ENCODE results near the gene OTULIN. TPM values are rescaled to one million over a fixed set of nuclear protein-coding genes. Genes with fewer than 3 reads are reported as not detected.

OTULIN gene
- total and polyA plus RNA-seq, 2 of the 13 experiments (the other 11 are each of a cell fraction or from before 2014, with no cell fraction given) = 7.0 to 34.8 TPM

DNA sequence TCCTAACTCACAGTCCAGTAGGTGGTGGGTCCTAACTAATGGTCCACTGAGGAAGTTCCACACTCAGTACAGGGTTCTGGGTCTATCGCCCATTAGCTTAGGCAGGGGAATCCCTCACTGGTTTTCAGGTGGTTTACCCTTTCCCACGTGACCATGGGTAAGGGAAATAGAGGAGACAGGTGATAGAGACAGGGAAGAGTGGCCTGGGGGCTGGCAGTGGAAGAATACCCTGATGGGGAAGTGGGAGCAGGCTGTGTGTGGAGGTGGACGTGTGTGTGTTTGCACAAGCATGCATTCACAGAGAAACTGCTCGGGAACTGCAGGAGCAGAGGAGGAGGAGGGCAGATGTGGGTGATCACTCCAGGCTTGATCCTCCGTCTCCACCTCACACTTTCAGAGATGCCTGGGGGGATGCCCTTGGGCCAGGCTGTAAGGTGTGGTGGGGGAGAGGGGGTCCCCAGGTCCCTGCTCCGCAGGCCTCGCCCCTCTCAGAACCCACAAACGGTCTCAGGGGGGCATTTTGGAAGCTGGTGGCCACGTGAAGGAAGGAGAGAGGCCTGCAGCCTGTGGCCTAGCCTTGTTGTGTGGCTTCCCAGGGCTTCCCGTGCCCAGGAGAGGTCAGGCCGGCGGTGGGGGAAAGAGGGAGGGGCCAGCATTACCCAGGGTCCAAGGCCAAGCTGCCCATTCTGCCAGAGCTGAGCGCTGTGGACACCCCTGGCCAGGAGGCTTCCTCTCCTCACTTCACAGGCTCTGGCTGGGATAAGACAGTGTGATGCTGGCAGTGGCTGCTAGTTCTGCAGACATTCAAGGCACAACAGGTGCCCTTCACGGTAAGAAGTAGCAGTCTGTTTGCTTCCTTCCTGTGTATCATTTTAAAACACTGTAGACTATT lies 80.0 kb downstream of the OTULIN start (continued):
- TF ChIP-seq, protein P1, sequence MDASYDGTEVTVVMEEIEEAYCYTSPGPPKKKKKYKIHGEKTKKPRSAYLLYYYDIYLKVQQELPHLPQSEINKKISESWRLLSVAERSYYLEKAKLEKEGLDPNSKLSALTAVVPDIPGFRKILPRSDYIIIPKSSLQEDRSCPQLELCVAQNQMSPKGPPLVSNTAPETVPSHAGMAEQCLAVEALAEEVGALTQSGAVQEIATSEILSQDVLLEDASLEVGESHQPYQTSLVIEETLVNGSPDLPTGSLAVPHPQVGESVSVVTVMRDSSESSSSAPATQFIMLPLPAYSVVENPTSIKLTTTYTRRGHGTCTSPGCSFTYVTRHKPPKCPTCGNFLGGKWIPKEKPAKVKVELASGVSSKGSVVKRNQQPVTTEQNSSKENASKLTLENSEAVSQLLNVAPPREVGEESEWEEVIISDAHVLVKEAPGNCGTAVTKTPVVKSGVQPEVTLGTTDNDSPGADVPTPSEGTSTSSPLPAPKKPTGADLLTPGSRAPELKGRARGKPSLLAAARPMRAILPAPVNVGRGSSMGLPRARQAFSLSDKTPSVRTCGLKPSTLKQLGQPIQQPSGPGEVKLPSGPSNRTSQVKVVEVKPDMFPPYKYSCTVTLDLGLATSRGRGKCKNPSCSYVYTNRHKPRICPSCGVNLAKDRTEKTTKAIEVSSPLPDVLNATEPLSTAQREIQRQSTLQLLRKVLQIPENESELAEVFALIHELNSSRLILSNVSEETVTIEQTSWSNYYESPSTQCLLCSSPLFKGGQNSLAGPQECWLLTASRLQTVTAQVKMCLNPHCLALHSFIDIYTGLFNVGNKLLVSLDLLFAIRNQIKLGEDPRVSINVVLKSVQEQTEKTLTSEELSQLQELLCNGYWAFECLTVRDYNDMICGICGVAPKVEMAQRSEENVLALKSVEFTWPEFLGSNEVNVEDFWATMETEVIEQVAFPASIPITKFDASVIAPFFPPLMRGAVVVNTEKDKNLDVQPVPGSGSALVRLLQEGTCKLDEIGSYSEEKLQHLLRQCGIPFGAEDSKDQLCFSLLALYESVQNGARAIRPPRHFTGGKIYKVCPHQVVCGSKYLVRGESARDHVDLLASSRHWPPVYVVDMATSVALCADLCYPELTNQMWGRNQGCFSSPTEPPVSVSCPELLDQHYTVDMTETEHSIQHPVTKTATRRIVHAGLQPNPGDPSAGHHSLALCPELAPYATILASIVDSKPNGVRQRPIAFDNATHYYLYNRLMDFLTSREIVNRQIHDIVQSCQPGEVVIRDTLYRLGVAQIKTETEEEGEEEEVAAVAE (CRISPR knock-in tag; IDR thresholded peaks at IDR 0.05; ENCODE audit: borderline replicate concordance) = no peak
- TF ChIP-seq KMT2B (CRISPR knock-in tag; IDR thresholded peaks at IDR 0.05) (no peak), KDM5A (IDR thresholded peaks at IDR 0.05; ENCODE audit: borderline replicate concordance, low read length) (no peak), ZNF674 (CRISPR knock-in tag; IDR thresholded peaks at IDR 0.05; ENCODE audit: low read depth) (no peak), ZSCAN30 (CRISPR knock-in tag; IDR thresholded peaks at IDR 0.05) (no peak), THAP9 (CRISPR knock-in tag; IDR thresholded peaks at IDR 0.05; ENCODE audit: borderline replicate concordance) (no peak), ZNF737 (CRISPR knock-in tag; IDR thresholded peaks at IDR 0.05; ENCODE audit: borderline replicate concordance) (no peak), ZNF878 (CRISPR knock-in tag; IDR thresholded peaks at IDR 0.05) (no peak), ARHGAP35 (CRISPR knock-in tag; IDR thresholded peaks at IDR 0.05; ENCODE audit: borderline replicate concordance) (no peak), BRD4 (CRISPR knock-in tag; IDR thresholded peaks at IDR 0.05) (no peak), HNRNPLL (IDR thresholded peaks at IDR 0.05; ENCODE audit: low read depth, low read length, poor library complexity, severe bottlenecking) (no peak), SMYD3 (CRISPR knock-in tag; IDR thresholded peaks at IDR 0.05) (no peak), ZNF672 (CRISPR knock-in tag; IDR thresholded peaks at IDR 0.05) (no peak), SMAD1 (CRISPR knock-in tag; IDR thresholded peaks at IDR 0.05; ENCODE audit: borderline replicate concordance, low read depth) (no peak), SMAD3 (CRISPR knock-in tag; IDR thresholded peaks at IDR 0.05) (no peak), TEAD3 (CRISPR knock-in tag; optimal IDR thresholded peaks at IDR 0.05; ENCODE audit: borderline replicate concordance) (no peak), ZMYM2 (CRISPR knock-in tag; IDR thresholded peaks at IDR 0.05) (no peak), RARA (CRISPR knock-in tag; IDR thresholded peaks at IDR 0.05) (peak; percentile 74)
- TF ChIP-seq, protein P2, sequence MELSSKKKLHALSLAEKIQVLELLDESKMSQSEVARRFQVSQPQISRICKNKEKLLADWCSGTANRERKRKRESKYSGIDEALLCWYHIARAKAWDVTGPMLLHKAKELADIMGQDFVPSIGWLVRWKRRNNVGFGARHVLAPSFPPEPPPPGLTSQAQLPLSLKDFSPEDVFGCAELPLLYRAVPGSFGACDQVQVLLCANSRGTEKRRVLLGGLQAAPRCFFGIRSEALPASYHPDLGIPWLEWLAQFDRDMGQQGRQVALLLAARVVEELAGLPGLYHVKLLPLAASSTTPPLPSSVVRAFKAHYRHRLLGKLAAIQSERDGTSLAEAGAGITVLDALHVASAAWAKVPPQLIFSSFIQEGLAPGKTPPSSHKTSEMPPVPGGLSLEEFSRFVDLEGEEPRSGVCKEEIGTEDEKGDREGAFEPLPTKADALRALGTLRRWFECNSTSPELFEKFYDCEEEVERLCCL (CRISPR knock-in tag; IDR thresholded peaks at IDR 0.05; ENCODE audit: borderline replicate concordance) = no peak

Measured in HepG2 (cell line).